GM10266 (cell line): ENCODE measurements around the gene RPL3.

Experiments
- DNase-seq: peaks from one replicate; pipeline ENCODE4 v3.0.0; 2012; ENCODE audit errors: extremely low spot score
- TF ChIP-seq, protein P1 (sequence below): IDR thresholded peaks from 2 replicates; pipeline ENCODE4 v1.5.1; 2012; ENCODE audit warnings: mild to moderate bottlenecking, low read depth; ENCODE audit not compliant: control insufficient read depth, insufficient read depth; ENCODE audit errors: missing control alignments

The RPL3 gene

DNA sequence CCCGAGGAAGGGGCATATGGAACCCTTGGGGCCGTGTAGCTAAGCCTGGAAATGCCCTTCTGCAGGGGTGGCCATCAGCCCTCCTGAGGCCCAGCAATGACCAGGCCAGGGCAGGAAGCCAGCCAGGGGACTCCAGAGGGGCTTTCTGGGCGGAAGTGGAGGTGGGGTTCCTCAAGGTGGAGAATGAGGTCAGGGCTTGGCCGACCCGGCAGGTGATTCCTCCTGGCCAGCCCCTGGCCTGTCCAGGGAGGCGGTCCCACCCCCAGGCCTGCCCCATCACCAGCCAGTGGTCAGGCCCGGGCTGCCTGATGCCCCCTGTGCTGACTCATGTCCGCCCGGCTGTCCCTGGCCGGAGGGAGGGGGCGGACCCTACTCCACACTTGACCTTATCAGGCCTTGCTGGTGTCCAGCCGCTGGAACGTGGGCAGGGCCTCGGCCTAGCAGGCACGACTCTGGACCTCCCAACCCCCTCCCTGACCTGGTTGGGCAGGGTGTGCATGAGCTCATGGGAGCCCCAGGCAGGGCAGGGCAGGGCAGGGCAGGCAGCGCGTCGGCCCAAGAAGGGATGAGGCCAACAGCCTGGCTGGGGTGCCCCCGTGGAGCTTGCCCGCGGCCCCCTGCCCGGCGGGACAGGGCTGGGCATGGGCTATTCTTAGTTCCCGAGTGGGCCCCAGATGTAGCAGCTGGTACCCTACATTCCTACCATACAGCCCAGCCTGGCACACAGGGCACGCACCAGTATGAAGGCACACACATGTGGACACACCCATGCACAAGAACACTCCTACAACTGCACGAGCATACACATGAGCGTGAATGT, 35.9 kb downstream of the RPL3 start:
- DNase-seq: no peak
- TF ChIP-seq, protein P1, sequence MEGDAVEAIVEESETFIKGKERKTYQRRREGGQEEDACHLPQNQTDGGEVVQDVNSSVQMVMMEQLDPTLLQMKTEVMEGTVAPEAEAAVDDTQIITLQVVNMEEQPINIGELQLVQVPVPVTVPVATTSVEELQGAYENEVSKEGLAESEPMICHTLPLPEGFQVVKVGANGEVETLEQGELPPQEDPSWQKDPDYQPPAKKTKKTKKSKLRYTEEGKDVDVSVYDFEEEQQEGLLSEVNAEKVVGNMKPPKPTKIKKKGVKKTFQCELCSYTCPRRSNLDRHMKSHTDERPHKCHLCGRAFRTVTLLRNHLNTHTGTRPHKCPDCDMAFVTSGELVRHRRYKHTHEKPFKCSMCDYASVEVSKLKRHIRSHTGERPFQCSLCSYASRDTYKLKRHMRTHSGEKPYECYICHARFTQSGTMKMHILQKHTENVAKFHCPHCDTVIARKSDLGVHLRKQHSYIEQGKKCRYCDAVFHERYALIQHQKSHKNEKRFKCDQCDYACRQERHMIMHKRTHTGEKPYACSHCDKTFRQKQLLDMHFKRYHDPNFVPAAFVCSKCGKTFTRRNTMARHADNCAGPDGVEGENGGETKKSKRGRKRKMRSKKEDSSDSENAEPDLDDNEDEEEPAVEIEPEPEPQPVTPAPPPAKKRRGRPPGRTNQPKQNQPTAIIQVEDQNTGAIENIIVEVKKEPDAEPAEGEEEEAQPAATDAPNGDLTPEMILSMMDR: no peak

DNA sequence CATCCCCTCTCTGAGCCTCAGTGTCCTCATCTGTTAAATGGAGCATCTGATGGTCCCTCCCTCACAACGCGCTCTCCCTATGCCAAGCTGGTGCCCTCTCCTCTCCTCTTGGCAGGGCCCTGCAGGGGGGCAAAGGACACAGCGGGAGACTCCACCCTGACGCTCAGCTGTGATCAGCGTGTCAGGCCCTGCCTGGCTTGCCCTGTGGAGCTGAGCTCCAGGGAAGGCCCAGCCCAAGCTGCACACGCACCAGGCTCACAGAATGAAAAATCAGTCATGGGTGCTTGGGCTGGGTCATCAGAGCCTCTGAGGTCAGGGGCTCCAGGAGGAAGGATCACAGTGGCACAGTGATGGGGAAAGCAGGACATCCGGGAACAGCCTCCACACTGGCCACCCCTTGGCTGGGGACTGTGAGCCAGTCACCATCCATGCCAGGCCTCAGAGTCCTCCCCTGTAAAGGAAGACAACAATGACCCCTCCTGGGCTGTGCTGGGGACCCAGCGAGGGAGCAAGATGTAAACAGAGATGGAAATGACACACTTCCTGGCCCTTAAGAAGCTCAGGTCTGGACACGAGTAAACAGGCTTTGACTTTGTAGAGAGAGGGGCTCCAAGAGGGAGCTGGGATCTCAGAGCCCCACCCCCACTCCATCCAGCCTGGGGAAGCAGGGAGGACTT, 36.6 kb downstream of the RPL3 start:
- TF ChIP-seq, protein P1: no peak
- no peak for DNase-seq

DNA sequence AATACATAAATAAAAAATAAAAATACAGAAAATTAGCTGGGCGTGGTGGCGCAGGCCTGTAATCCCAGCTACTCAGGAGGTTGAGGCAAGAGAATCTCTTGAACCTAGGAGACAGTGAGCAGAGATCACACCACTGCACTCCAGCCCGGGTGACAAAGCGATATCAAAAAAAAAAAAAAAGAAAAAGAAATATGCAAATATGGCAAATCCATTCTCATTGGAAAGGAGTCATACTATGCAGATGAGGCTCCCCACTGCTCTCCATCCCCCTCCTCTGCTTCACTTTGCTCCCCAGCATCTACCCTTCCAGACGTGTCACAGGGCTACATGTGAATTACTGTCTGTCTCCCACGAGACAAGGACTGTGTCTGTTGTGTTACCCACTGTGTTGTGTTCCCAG, 38.3 kb downstream of the RPL3 start:
- DNase-seq: no peak
- TF ChIP-seq, protein P1: no peak

DNA sequence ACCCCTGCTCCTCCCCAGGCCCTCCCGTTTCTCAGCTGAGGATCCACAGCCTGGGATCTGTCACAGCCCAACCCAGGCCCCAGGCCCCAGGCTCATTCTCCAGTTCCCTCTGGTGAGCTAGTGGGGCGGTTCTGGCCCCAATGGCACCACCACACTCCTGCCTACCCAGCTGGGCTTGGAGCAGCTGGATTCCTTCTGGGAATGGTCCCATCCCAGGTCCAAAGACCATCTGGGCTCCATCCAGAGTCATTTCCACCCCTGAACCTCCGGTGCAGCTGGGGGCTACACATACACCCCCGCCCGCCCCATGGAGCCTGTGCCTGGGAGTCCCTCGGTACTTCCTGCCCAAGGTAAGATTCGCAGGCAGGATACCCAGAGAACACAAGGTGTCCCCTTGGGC, 39.2 kb downstream of the RPL3 start:
- no peak for DNase-seq
- TF ChIP-seq, protein P1: no peak

DNA sequence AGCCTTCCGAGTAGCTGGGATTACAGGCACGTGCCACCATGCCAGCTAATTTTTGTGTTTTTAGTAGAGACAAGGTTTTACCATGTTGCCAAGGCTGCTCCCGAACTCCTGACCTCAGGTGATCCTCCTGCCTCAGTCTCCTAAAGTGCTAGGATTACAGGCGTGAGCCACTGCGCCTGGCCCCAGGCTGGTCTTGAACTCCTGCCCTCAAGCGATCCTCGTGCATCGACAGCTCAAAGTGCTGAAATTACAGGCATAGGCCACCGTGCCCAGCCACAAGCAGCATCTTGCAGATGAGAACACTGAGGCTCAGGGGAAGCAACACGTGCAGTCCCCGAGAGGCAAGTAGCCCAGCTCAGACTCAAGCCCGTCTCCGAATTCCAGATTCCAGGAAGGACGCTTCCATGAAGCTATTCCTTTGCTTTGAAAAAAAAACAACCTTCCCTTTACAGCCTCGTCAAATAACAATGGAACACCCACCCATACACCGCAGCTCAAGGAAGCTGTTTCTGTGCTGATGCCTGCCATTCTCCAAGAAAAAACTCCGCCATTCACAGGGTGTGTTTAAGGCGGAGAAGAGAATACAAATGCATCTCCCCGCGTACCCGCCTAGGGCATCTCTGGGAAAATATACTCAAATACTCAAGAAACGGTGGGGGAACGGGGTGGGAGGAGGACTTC, 40.1 kb downstream of the RPL3 start:
- TF ChIP-seq, protein P1: no peak
- DNase-seq: no peak

DNA sequence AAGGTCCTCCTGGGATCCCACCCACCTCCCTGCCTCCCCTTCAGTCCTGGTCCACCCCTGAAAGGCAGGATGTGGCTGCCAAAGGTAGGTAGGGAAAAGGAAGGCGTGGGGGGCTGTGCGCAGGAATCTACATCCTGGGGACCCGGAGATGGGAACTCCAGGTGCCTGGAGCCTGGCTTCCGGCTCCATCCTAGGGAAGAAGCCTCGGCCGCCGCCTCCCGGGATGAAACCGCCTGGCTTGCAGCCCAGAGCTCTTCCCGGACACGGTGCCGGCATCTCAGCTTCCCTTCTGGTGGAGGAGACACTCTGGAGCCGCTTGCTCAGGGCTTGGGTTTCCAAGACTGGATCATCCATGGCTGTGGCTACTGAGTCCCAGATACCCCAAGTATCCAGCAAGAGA, 41.4 kb downstream of the RPL3 start:
- DNase-seq: no peak
- TF ChIP-seq, protein P1: no peak
